HG03095 (cell line): ENCODE results near the gene BCL7B.
"Not testable (repeated sequence)": the region's sequence is repeated elsewhere in the genome, so short reads cannot be mapped to it uniquely, and the experiment has no call there.

ENCODE experiments used
- ATAC-seq: cut with Tn5 transposase; IDR thresholded peaks from one replicate; pipeline ENCODE4 v1.9.1; 2021; ENCODE audit warnings: moderate library complexity; ENCODE audit not compliant: unreplicated experiment

Gene BCL7B

GRCh38 chr7:73504017-73504416 lies 53.5 kb downstream of the BCL7B start:
- no peak for ATAC-seq

GRCh38 chr7:73503229-73503628 lies 54.3 kb downstream of the BCL7B start:
- no peak for ATAC-seq

- no peak for ATAC-seq
Measured at GRCh38 chr7:73496626-73497025, 60.9 kb downstream of the BCL7B start.

- ATAC-seq, result not testable (repeated sequence)
Measured at GRCh38 chr7:73495507-73495906, 62.0 kb downstream of the BCL7B start.

GRCh38 chr7:73489976-73490375 lies 67.5 kb downstream of the BCL7B start:
- no peak for ATAC-seq

GRCh38 chr7:73487486-73487885 lies 70.0 kb downstream of the BCL7B start:
- no peak for ATAC-seq
